ENCODE results near the gene SMCHD1. TPM values are rescaled to one million over a fixed set of nuclear protein-coding genes. Genes with fewer than 3 reads are reported as not detected.

Gene SMCHD1
- 10 to 100 TPM; 87.2 to 98.6 TPM for total RNA-seq

GRCh38 chr18:2655178-2655953 lies at the start of gene SMCHD1:
SMCHD1 (plus strand) TSS chr18:2655726; CDS start chr18:2656076, 350 bp downstream.
- CTCF ChIA-PET: interaction anchor here (1.0 to 1.2 kb wide), 3 partner anchors 16 to 28 kb away, joined by 3 to 4 read pairs (median 3); no protein-coding TSS in a partner anchor
- POLR2A ChIA-PET: interaction anchor here (0.6 to 3.3 kb wide), 15 partner anchors 9 to 593 kb away, joined by 3 to 34 read pairs (median 5); partner anchors contain the start of genes METTL4 and NDC80

GRCh38 chr18:2606335-2606734 lies 49.2 kb upstream of the SMCHD1 start:
- ChIA-PET POLR2A (interaction anchor here (0.6 to 1.7 kb wide), 2 partner anchors 31 to 49 kb away, joined by 3 to 11 read pairs; partner anchors contain the start of gene SMCHD1), CTCF (no interaction called here)

- POLR2A ChIA-PET: no interaction called here
- CTCF ChIA-PET: no interaction called here
Observed at GRCh38 chr18:2609604-2610003, 45.9 kb upstream of the SMCHD1 start.

- ChIA-PET CTCF (no interaction called here), POLR2A (interaction anchor here (0.7 kb wide), 1 partner anchor 79 kb away, joined by 3 read pairs; no protein-coding TSS in a partner anchor)
Observed at GRCh38 chr18:2610549-2610948, 45.0 kb upstream of the SMCHD1 start.

GRCh38 chr18:2612996-2613395 lies 42.5 kb upstream of the SMCHD1 start:
- CTCF ChIA-PET: no interaction called here
- POLR2A ChIA-PET: no interaction called here

- ChIA-PET POLR2A (no interaction called here), CTCF (no interaction called here)
Observed at GRCh38 chr18:2617401-2617998, 38.0 kb upstream of the SMCHD1 start.

GRCh38 chr18:2618009-2618408 lies 37.5 kb upstream of the SMCHD1 start:
- POLR2A ChIA-PET: no interaction called here
- CTCF ChIA-PET: no interaction called here

- ChIA-PET POLR2A (no interaction called here), CTCF (no interaction called here)
Observed at GRCh38 chr18:2625217-2625616, 30.3 kb upstream of the SMCHD1 start.

- ChIA-PET CTCF (interaction anchor here (1.1 kb wide), 1 partner anchor 22 kb away, joined by 3 read pairs; no protein-coding TSS in a partner anchor), POLR2A (interaction anchor here (1.0 to 1.4 kb wide), 2 partner anchors 28 to 57 kb away, joined by 3 to 8 read pairs; partner anchors contain the start of gene SMCHD1)
Observed at GRCh38 chr18:2627821-2628276, 27.7 kb upstream of the SMCHD1 start.

GRCh38 chr18:2629003-2629402 lies 26.5 kb upstream of the SMCHD1 start:
- CTCF ChIA-PET: no interaction called here
- POLR2A ChIA-PET: no interaction called here

GRCh38 chr18:2635586-2635985 lies 19.9 kb upstream of the SMCHD1 start:
- ChIA-PET POLR2A (no interaction called here), CTCF (interaction anchor here (0.7 to 1.6 kb wide), 4 partner anchors 8 to 959 kb away, joined by 3 read pairs; partner anchors contain the start of gene SMCHD1)

GRCh38 chr18:2636126-2636631 lies 19.3 kb upstream of the SMCHD1 start:
- POLR2A ChIA-PET: interaction anchor here (0.6 to 1.9 kb wide), 4 partner anchors 14 to 834 kb away, joined by 3 to 34 read pairs (median 8); partner anchors contain the start of gene SMCHD1
- CTCF ChIA-PET: interaction anchor here (0.7 to 1.6 kb wide), 6 partner anchors 9 to 958 kb away, joined by 3 read pairs; partner anchors contain the start of gene SMCHD1

GRCh38 chr18:2641638-2642037 lies 13.9 kb upstream of the SMCHD1 start:
- POLR2A ChIA-PET: interaction anchor here (0.6 to 3.2 kb wide), 2 partner anchors 15 to 55 kb away, joined by 3 to 22 read pairs; partner anchors contain the start of gene SMCHD1
- CTCF ChIA-PET: interaction anchor here (0.6 to 1.7 kb wide), 2 partner anchors 12 to 15 kb away, joined by 3 to 4 read pairs; no protein-coding TSS in a partner anchor

GRCh38 chr18:2642771-2643170 lies 12.8 kb upstream of the SMCHD1 start:
- POLR2A ChIA-PET: interaction anchor here (0.6 to 3.2 kb wide), 2 partner anchors 14 to 343 kb away, joined by 4 to 22 read pairs; partner anchors contain the start of gene SMCHD1
- CTCF ChIA-PET: interaction anchor here (1.7 kb wide), 1 partner anchor 11 kb away, joined by 4 read pairs; no protein-coding TSS in a partner anchor

GRCh38 chr18:2644535-2644934 lies 11.0 kb upstream of the SMCHD1 start:
- POLR2A ChIA-PET: interaction anchor here (1.6 kb wide), 1 partner anchor 12 kb away, joined by 7 read pairs; no protein-coding TSS in a partner anchor
- CTCF ChIA-PET: interaction anchor here (0.9 kb wide), 1 partner anchor 10 kb away, joined by 3 read pairs; no protein-coding TSS in a partner anchor

GRCh38 chr18:2651981-2652380 lies 3.5 kb upstream of the SMCHD1 start:
- CTCF ChIA-PET: interaction anchor here (0.7 kb wide), 1 partner anchor 63 kb away, joined by 4 read pairs; no protein-coding TSS in a partner anchor

GRCh38 chr18:2653467-2653866 lies 2.1 kb upstream of the SMCHD1 start:
- POLR2A ChIA-PET: interaction anchor here (1.0 kb wide), 1 partner anchor 16 kb away, joined by 4 read pairs; no protein-coding TSS in a partner anchor
- CTCF ChIA-PET: interaction anchor here (0.9 to 1.4 kb wide), 2 partner anchors 11 to 17 kb away, joined by 3 to 4 read pairs; no protein-coding TSS in a partner anchor

More at GRCh38 chr18:2651981-2652380, 3.5 kb upstream of the SMCHD1 start:
- POLR2A ChIA-PET: interaction anchor here (0.7 kb wide), 1 partner anchor 12 kb away, joined by 4 read pairs; no protein-coding TSS in a partner anchor

GRCh38 chr18:2654169-2654927 lies 1.2 kb upstream of the SMCHD1 start:
- ChIA-PET CTCF (interaction anchor here (0.9 to 1.4 kb wide), 2 partner anchors 12 to 18 kb away, joined by 3 to 4 read pairs; no protein-coding TSS in a partner anchor), POLR2A (interaction anchor here (0.7 to 3.3 kb wide), 7 partner anchors 8 to 82 kb away, joined by 4 to 34 read pairs (median 11); partner anchors contain the start of genes METTL4 and NDC80)
